K562 (cell line): ENCODE results near the gene MAST1. TPM values are rescaled to one million over a fixed set of nuclear protein-coding genes. Genes with fewer than 3 reads are reported as not detected.

ENCODE experiments used
- ARID2 ChIP-seq: fragments of 450-650 bp; IDR thresholded peaks from 2 replicates; pipeline ENCODE4 v1.6.1; 2017; ENCODE audit warnings: antibody characterized with exemption, mild to moderate bottlenecking
- ATF7 ChIP-seq: fragments of 450-650 bp; IDR thresholded peaks from 2 replicates; pipeline ENCODE4 v1.7.1; 2014; ENCODE audit warnings: mild to moderate bottlenecking, moderate library complexity
- CTBP1 ChIP-seq: fragments of 450-650 bp; IDR thresholded peaks from 2 replicates; pipeline ENCODE4 v1.6.1; 2016; ENCODE audit warnings: borderline replicate concordance
- EP300 ChIP-seq: IDR thresholded peaks from 2 replicates; pipeline ENCODE4 v1.6.1; 2012; ENCODE audit warnings: low read length, improper control_type of control experiment
- ESRRA ChIP-seq: fragments of 450-650 bp; IDR thresholded peaks from 2 replicates; pipeline ENCODE4 v1.6.1; 2014; ENCODE audit warnings: low read depth, mild to moderate bottlenecking, moderate library complexity, borderline replicate concordance
- HDAC3 ChIP-seq: fragments of 450-650 bp; IDR thresholded peaks from 2 replicates; pipeline ENCODE4 v1.6.1; 2018; ENCODE audit warnings: borderline replicate concordance, mild to moderate bottlenecking, moderate library complexity; ENCODE audit not compliant: partially characterized antibody
- HMGN3 ChIP-seq: IDR thresholded peaks from 2 replicates; pipeline ENCODE4 v1.6.1; 2011; ENCODE audit warnings: borderline replicate concordance, low read depth, mild to moderate bottlenecking, mixed read lengths, low read length; ENCODE audit not compliant: insufficient read length; ENCODE audit errors: extremely low read depth
- KDM4B ChIP-seq, 2 experiments: fragments of 450-650 bp in 1 of 2; sonication (generic) in 1 of 2; IDR thresholded peaks; 2 replicates each; pipeline ENCODE4 v1.6.1; 2016 to 2017; ENCODE audit warnings: borderline replicate concordance in 2 of 2, antibody characterized with exemption in 1 of 2, low read depth in 1 of 2, mild to moderate bottlenecking in 1 of 2
- MXI1 ChIP-seq: IDR thresholded peaks from 2 replicates; pipeline ENCODE4 v1.6.1; 2011; ENCODE audit warnings: low read depth, mild to moderate bottlenecking, improper control_type of control experiment, low read length
- NFE2 ChIP-seq: IDR thresholded peaks from 2 replicates; pipeline ENCODE4 v1.6.1; 2014; ENCODE audit warnings: antibody characterized with exemption, low read depth
- TOE1 ChIP-seq, 2 experiments: fragments of 450-650 bp in 1 of 2; sonication (generic) in 1 of 2; formaldehyde crosslinking in 1 of 2; IDR thresholded peaks; 2 replicates each; pipeline versions ENCODE4 v1.7.1 to v1.8.0; 2016 to 2022; ENCODE audit warnings: borderline replicate concordance in 2 of 2, mild to moderate bottlenecking in 2 of 2, antibody characterized with exemption in 1 of 2, inconsistent platforms in 1 of 2, low read depth in 1 of 2, missing genetic modification reagents in 1 of 2, moderate library complexity in 1 of 2
- ZBTB33 ChIP-seq: sonication (generic); formaldehyde crosslinking; IDR thresholded peaks from 2 replicates; pipeline ENCODE4 v1.8.1; 2023; ENCODE audit warnings: mild to moderate bottlenecking, missing genetic modification reagents
- ZNF140 ChIP-seq: fragments of 250-450 bp; sonication (Bioruptor Pico); IDR thresholded peaks from 2 replicates; pipeline ENCODE4 v1.8.0; 2021; ENCODE audit warnings: moderate library complexity, mild to moderate bottlenecking, inconsistent platforms
- ZNF780A ChIP-seq: fragments of 250-450 bp; sonication (Bioruptor Pico); IDR thresholded peaks from 2 replicates; pipeline ENCODE4 v1.5.0; 2021; ENCODE audit warnings: mild to moderate bottlenecking
- polyA plus RNA-seq, 8 experiments: library from polyadenylated mRNA; depleted of rRNA in 4 of 8; stranded (reverse) in 5 of 8; unstranded in 3 of 8; fragments of >200 nt; fragmentation: Nextera tagmentation in 2 of 8; fragmentation: Illumina TruSeq in 1 of 8; extraction: Ambion mirVana in 2 of 8; extraction: Trizol in 1 of 8; gene quantifications; 2 replicates each; pipeline versions ENCODE4 v1.2.1 to v1.2.3, GENCODE V29; 2011 to 2014; ENCODE audit warnings: inconsistent platforms in 1 of 8, missing spikeins in 1 of 8
- total RNA-seq, 7 experiments: library from RNA; depleted of rRNA in 6 of 7; stranded (reverse); fragments of >200 nt in 6 of 7; fragmentation: Illumina TruSeq in 2 of 7; extraction: Trizol in 2 of 7; gene quantifications; 2 replicates each; pipeline versions ENCODE4 v1.2.1 to v1.2.3, GENCODE V29; 2011 to 2021; ENCODE audit warnings: low replicate concordance in 1 of 7
- TF ChIP-seq, protein P1 (sequence below), 2 experiments: IDR thresholded peaks; 2 replicates each; pipeline ENCODE4 v1.6.1; 2011; ENCODE audit warnings: borderline replicate concordance in 1 of 2, control low read depth in 1 of 2, low read depth in 1 of 2, low read length in 1 of 2, mild to moderate bottlenecking in 1 of 2, mixed read lengths in 1 of 2, moderate library complexity in 1 of 2; ENCODE audit not compliant: insufficient read depth in 1 of 2, insufficient read length in 1 of 2, poor library complexity in 1 of 2, severe bottlenecking in 1 of 2; ENCODE audit errors: extremely low read depth in 1 of 2
- TF ChIP-seq, protein P2 (sequence below): fragments of 250-450 bp; sonication (Bioruptor Pico); IDR thresholded peaks from 2 replicates; pipeline ENCODE4 v1.9.0; 2021; ENCODE audit warnings: mild to moderate bottlenecking, inconsistent platforms
- TF ChIP-seq, protein P3 (sequence below): sonication (generic); formaldehyde crosslinking; IDR thresholded peaks from 2 replicates; pipeline ENCODE4 v1.9.0; 2022; ENCODE audit warnings: mild to moderate bottlenecking, missing genetic modification reagents

The MAST1 gene
- total and polyA plus RNA-seq, 9 of the 15 experiments (the other 6 are each of a cell fraction or from before 2014, with no cell fraction given) = 0.48 to 10.3 (median 3.9) TPM

DNA sequence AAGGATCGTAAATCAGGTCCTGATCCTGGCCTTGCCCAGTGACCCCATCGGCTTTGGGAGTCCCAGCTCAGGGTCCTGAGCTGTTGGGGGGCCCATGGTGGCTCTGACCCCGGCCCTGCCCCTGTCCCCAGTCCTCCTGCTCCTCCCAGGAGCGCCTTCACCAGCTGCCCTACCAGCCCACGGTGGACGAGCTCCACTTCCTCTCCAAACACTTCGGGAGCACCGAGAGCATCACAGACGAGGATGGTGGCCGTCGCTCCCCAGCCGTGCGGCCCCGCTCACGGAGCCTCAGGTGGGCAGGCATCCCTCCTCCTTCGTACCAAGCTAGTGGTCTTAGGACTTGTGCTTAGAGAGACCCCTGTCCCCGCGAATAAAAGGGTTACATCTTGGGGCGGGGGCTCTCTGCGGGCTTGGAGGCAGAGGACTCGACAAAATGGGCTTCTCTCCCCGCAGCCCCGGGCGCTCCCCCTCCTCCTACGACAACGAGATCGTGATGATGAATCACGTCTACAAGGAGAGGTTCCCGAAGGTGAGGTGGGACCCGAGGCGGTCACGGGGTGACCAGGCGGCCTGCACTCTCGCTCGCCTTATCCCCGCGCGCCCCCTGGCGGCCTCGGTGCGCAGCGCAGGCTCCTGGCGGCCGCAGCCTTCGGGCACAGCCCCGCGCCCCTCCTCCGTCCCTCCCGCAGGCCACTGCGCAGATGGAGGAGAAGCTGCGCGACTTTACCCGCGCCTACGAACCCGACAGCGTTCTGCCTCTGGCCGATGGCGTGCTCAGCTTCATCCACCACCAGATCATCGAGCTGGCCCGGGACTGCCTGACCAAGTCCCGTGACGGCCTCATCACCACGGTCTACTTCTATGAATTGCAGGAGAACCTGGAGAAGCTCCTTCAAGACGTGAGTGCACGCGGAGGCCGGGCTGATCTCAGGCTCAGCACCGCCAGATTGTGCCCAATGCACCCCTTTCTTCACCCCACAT, 9.1 kb downstream of the MAST1 start (continued):
- TF ChIP-seq, protein P1, sequence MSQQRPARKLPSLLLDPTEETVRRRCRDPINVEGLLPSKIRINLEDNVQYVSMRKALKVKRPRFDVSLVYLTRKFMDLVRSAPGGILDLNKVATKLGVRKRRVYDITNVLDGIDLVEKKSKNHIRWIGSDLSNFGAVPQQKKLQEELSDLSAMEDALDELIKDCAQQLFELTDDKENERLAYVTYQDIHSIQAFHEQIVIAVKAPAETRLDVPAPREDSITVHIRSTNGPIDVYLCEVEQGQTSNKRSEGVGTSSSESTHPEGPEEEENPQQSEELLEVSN (IDR thresholded peaks at IDR 0.05; ENCODE audit: borderline replicate concordance in 1 of 2, extremely low read depth in 1 of 2, insufficient read depth in 1 of 2, insufficient read length in 1 of 2, low read depth in 1 of 2, low read length in 1 of 2, poor library complexity in 1 of 2, severe bottlenecking in 1 of 2) = peak; percentile 19 to 64
- peak; percentile 74; the same call in 1 of the 2 replicates for TF ChIP-seq ARID2
- TF ChIP-seq ATF7 = peak; percentile 71
- no peak for TF ChIP-seq ZNF140 (CRISPR knock-in tag)
- peak; percentile 56; the same call in 1 of the 2 replicates for TF ChIP-seq ESRRA
- TF ChIP-seq ZBTB33 (CRISPR knock-in tag) = peak; percentile 92
- TF ChIP-seq HMGN3 = peak; percentile 19
- TF ChIP-seq CTBP1 = peak; percentile 86; the same call in 1 of the 2 replicates
- no peak for TF ChIP-seq MXI1
- 0 out of 4 replicates have a peak, but pooled peaks of 1 of the 2 experiments have one; percentile 19 for TF ChIP-seq KDM4B (IDR thresholded peaks at IDR 0.05; ENCODE audit: borderline replicate concordance in 2 of 2, low read depth in 1 of 2)
- TF ChIP-seq NFE2 = no peak
- TF ChIP-seq HDAC3 = no peak
- TF ChIP-seq, protein P2, sequence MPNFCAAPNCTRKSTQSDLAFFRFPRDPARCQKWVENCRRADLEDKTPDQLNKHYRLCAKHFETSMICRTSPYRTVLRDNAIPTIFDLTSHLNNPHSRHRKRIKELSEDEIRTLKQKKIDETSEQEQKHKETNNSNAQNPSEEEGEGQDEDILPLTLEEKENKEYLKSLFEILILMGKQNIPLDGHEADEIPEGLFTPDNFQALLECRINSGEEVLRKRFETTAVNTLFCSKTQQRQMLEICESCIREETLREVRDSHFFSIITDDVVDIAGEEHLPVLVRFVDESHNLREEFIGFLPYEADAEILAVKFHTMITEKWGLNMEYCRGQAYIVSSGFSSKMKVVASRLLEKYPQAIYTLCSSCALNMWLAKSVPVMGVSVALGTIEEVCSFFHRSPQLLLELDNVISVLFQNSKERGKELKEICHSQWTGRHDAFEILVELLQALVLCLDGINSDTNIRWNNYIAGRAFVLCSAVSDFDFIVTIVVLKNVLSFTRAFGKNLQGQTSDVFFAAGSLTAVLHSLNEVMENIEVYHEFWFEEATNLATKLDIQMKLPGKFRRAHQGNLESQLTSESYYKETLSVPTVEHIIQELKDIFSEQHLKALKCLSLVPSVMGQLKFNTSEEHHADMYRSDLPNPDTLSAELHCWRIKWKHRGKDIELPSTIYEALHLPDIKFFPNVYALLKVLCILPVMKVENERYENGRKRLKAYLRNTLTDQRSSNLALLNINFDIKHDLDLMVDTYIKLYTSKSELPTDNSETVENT (CRISPR knock-in tag) = no peak
- no peak for TF ChIP-seq ZNF780A (CRISPR knock-in tag)
- TF ChIP-seq, protein P3, sequence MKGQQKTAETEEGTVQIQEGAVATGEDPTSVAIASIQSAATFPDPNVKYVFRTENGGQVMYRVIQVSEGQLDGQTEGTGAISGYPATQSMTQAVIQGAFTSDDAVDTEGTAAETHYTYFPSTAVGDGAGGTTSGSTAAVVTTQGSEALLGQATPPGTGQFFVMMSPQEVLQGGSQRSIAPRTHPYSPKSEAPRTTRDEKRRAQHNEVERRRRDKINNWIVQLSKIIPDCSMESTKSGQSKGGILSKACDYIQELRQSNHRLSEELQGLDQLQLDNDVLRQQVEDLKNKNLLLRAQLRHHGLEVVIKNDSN (CRISPR knock-in tag) = peak; percentile 82
- peak; percentile 83; the same call in 1 of the 2 replicates for TF ChIP-seq TOE1 (IDR thresholded peaks at IDR 0.05; ENCODE audit: borderline replicate concordance)
- no peak for TF ChIP-seq TOE1 (CRISPR knock-in tag; IDR thresholded peaks at IDR 0.05; ENCODE audit: borderline replicate concordance, low read depth)
- TF ChIP-seq EP300 = peak; percentile 32; the same call in 1 of the 2 replicates
